Measurements from ENCODE around the gene RBFOX1.

RBFOX1 gene

GRCh38 chr16:7330709-7331108 is 1.9 kb upstream of the RBFOX1 start:
- no peak for ATAC-seq (ENCODE audit: low read depth)
- no peaks in the 10 kb centered on the region for H3K9me3 ChIP-seq (ENCODE audit: severe bottlenecking)
- no peaks in the 10 kb centered on the region for H3K4me1 ChIP-seq (ENCODE audit: insufficient read depth, poor library complexity, severe bottlenecking)
- no peak for DNase-seq (ENCODE audit: low spot score)
- TF ChIP-seq CTCF (IDR thresholded peaks at IDR 0.05; ENCODE audit: poor library complexity, severe bottlenecking), result no peak
- H3K27me3 ChIP-seq (ENCODE audit: insufficient read depth, poor library complexity, severe bottlenecking), result no peaks in the 10 kb centered on the region
- no peak overlapping the region for H3K4me3 ChIP-seq (ENCODE audit: severe bottlenecking)
- no peaks in the 10 kb centered on the region for H3K36me3 ChIP-seq (ENCODE audit: low read depth)
- no peak overlapping the region for H3K27ac ChIP-seq (ENCODE audit: poor library complexity, severe bottlenecking)

GRCh38 chr16:7331997-7332396 is 648 bp upstream of the RBFOX1 start:
- no peak for ATAC-seq (ENCODE audit: low read depth)
- no peak for TF ChIP-seq CTCF (IDR thresholded peaks at IDR 0.05; ENCODE audit: poor library complexity, severe bottlenecking)
- no peaks in the 10 kb centered on the region for H3K27me3 ChIP-seq (ENCODE audit: insufficient read depth, poor library complexity, severe bottlenecking)
- no peak overlapping the region for H3K27ac ChIP-seq (ENCODE audit: poor library complexity, severe bottlenecking)
- H3K9me3 ChIP-seq (ENCODE audit: severe bottlenecking), result no peaks in the 10 kb centered on the region
- H3K4me1 ChIP-seq (ENCODE audit: insufficient read depth, poor library complexity, severe bottlenecking), result no peaks in the 10 kb centered on the region
- no peaks in the 10 kb centered on the region for H3K36me3 ChIP-seq (ENCODE audit: low read depth)
- no peak for DNase-seq (ENCODE audit: low spot score)
- no peak overlapping the region for H3K4me3 ChIP-seq (ENCODE audit: severe bottlenecking)

GRCh38 chr16:7333180-7333725 is 608 bp downstream of the RBFOX1 start:
- H3K36me3 ChIP-seq (ENCODE audit: low read depth), result no peaks in the 10 kb centered on the region
- no peaks in the 10 kb centered on the region for H3K27me3 ChIP-seq (ENCODE audit: insufficient read depth, poor library complexity, severe bottlenecking)
- H3K4me1 ChIP-seq (ENCODE audit: insufficient read depth, poor library complexity, severe bottlenecking), result no peaks in the 10 kb centered on the region
- no peak overlapping the region for H3K4me3 ChIP-seq (ENCODE audit: severe bottlenecking)
- H3K27ac ChIP-seq (ENCODE audit: poor library complexity, severe bottlenecking), result no peak overlapping the region
- ATAC-seq (ENCODE audit: low read depth), result no peak
- H3K9me3 ChIP-seq (ENCODE audit: severe bottlenecking), result no peaks in the 10 kb centered on the region
- TF ChIP-seq CTCF (IDR thresholded peaks at IDR 0.05; ENCODE audit: poor library complexity, severe bottlenecking), result no peak
- DNase-seq (ENCODE audit: low spot score), result no peak

GRCh38 chr16:7334801-7335560 is 2.3 kb downstream of the RBFOX1 start:
- no peak for DNase-seq (ENCODE audit: low spot score)
- no peak for ATAC-seq (ENCODE audit: low read depth)
- no peak for TF ChIP-seq CTCF (IDR thresholded peaks at IDR 0.05; ENCODE audit: poor library complexity, severe bottlenecking)
- Histone ChIP-seq H3K27ac (ENCODE audit: poor library complexity, severe bottlenecking) (no peak overlapping the region), H3K36me3 (ENCODE audit: low read depth) (no peaks in the 10 kb centered on the region), H3K4me3 (ENCODE audit: severe bottlenecking) (no peak overlapping the region), H3K4me1 (ENCODE audit: insufficient read depth, poor library complexity, severe bottlenecking) (no peaks in the 10 kb centered on the region), H3K27me3 (ENCODE audit: insufficient read depth, poor library complexity, severe bottlenecking) (no peaks in the 10 kb centered on the region), H3K9me3 (ENCODE audit: severe bottlenecking) (no peaks in the 10 kb centered on the region)

Measured in RWPE2 (cell line).